Fibroblast of lung (primary cell): ENCODE results near the gene KDM7A. TPM values are rescaled to one million over a fixed set of nuclear protein-coding genes. Genes with fewer than 3 reads are reported as not detected.

Experiments used
- DNase-seq, 2 donors: peaks; one replicate each; pipeline versions ENCODE4 v3.0.0 to v3.0.0-alpha.2; 2010; ENCODE audit warnings: low read depth in 2 of 2
- H2AFZ ChIP-seq: 2 replicates; pipeline ENCODE4 v1.5.1; 2012; ENCODE audit warnings: low read length, control low read depth, inconsistent platforms
- H3K27ac ChIP-seq: 2 replicates; pipeline ENCODE4 v1.5.1; 2011; ENCODE audit warnings: low read length, control low read depth; ENCODE audit not compliant: insufficient read depth
- H3K27me3 ChIP-seq: 2 replicates; pipeline ENCODE4 v1.5.1; 2011; ENCODE audit warnings: mild to moderate bottlenecking, low read length; ENCODE audit not compliant: control insufficient read depth, insufficient read depth
- H3K36me3 ChIP-seq: 2 replicates; pipeline ENCODE4 v1.5.1; 2011; ENCODE audit warnings: low read length; ENCODE audit not compliant: control insufficient read depth, insufficient read depth
- H3K4me1 ChIP-seq: 2 replicates; pipeline ENCODE4 v1.5.1; 2011; ENCODE audit warnings: low read length; ENCODE audit not compliant: control insufficient read depth, insufficient read depth; ENCODE audit errors: extremely low read depth
- H3K4me2 ChIP-seq: 2 replicates; pipeline ENCODE4 v1.5.1; 2011; ENCODE audit warnings: low read length, control low read depth; ENCODE audit not compliant: insufficient read depth; ENCODE audit errors: extremely low read depth
- H3K4me3 ChIP-seq, 4 experiments: fragments of 200-600 bp in 1 of 4; sonication (generic) in 1 of 4; replicated peaks in 1 of 4; 2 replicates each; pipeline ENCODE4 v1.5.1; 2011 to 2016; ENCODE audit warnings: low read length in 4 of 4, low read depth in 3 of 4, mild to moderate bottlenecking in 3 of 4, control low read depth in 2 of 4, inconsistent platforms in 1 of 4, mixed read lengths in 1 of 4; ENCODE audit not compliant: insufficient read depth in 1 of 4; ENCODE audit errors: control extremely low read depth in 1 of 4
- H3K79me2 ChIP-seq: 2 replicates; pipeline ENCODE4 v1.5.1; 2012; ENCODE audit warnings: mild to moderate bottlenecking, low read length, inconsistent platforms; ENCODE audit not compliant: control insufficient read depth, insufficient read depth
- H3K9ac ChIP-seq: 2 replicates; pipeline ENCODE4 v1.5.1; 2011; ENCODE audit warnings: mild to moderate bottlenecking, low read length, control low read depth; ENCODE audit not compliant: insufficient read depth
- H3K9me3 ChIP-seq: 2 replicates; pipeline ENCODE4 v1.5.1; 2012; ENCODE audit warnings: low read depth, low read length; ENCODE audit not compliant: control insufficient read depth, insufficient read depth
- H4K20me1 ChIP-seq: 2 replicates; pipeline ENCODE4 v1.5.1; 2011; ENCODE audit warnings: low read length; ENCODE audit not compliant: control insufficient read depth, insufficient read depth; ENCODE audit errors: extremely low read depth
- EZH2 ChIP-seq: IDR thresholded peaks from 2 replicates; pipeline ENCODE4 v1.5.1; 2012; ENCODE audit warnings: low read length, control low read depth, mild to moderate bottlenecking; ENCODE audit errors: missing control alignments
- polyA plus RNA-seq, 2 donors: library from polyadenylated mRNA; depleted of rRNA in 1 of 2; stranded (reverse) in 1 of 2; unstranded in 1 of 2; fragments of >200 nt; gene quantifications; 2 replicates each; pipeline ENCODE4 v1.2.1, GENCODE V29; 2011 to 2012; ENCODE audit warnings: missing spikeins in 1 of 2
- total RNA-seq: library from RNA; depleted of rRNA; stranded (reverse); fragments of >200 nt; gene quantifications from 2 replicates; pipeline ENCODE4 v1.2.1, GENCODE V29; 2014
- TF ChIP-seq, protein P1 (sequence below), 2 donors: IDR thresholded peaks in 1 of 2; conservative IDR thresholded peaks in 1 of 2; 1 replicate in 1 of 2; 2 replicates in 1 of 2; pipeline ENCODE4 v1.5.1; 2011 to 2012; ENCODE audit warnings: low read length in 2 of 2, control low read depth in 1 of 2, inconsistent platforms in 1 of 2, low read depth in 1 of 2, mild to moderate bottlenecking in 1 of 2

The KDM7A gene
- total and polyA plus RNA-seq, 2 donors (not counting 1 experiment from before 2014, with no cell fraction given), result 1.9 to 4.8 TPM

- Histone ChIP-seq H3K4me3 (no peak overlapping the region), H3K27ac (no peak overlapping the region), H3K79me2 (no peaks in the 10 kb centered on the region), H4K20me1 (no peaks in the 10 kb centered on the region), H3K4me1 (no peaks in the 10 kb centered on the region), H3K9me3 (no peaks in the 10 kb centered on the region), H2AFZ (no peak overlapping the region), H3K9ac (no peak overlapping the region), H3K4me2 (no peak overlapping the region), H3K27me3 (no peaks in the 10 kb centered on the region), H3K36me3 (no peaks in the 10 kb centered on the region)
- no peak for DNase-seq
- TF ChIP-seq EZH2, result no peak
- TF ChIP-seq, protein P1, sequence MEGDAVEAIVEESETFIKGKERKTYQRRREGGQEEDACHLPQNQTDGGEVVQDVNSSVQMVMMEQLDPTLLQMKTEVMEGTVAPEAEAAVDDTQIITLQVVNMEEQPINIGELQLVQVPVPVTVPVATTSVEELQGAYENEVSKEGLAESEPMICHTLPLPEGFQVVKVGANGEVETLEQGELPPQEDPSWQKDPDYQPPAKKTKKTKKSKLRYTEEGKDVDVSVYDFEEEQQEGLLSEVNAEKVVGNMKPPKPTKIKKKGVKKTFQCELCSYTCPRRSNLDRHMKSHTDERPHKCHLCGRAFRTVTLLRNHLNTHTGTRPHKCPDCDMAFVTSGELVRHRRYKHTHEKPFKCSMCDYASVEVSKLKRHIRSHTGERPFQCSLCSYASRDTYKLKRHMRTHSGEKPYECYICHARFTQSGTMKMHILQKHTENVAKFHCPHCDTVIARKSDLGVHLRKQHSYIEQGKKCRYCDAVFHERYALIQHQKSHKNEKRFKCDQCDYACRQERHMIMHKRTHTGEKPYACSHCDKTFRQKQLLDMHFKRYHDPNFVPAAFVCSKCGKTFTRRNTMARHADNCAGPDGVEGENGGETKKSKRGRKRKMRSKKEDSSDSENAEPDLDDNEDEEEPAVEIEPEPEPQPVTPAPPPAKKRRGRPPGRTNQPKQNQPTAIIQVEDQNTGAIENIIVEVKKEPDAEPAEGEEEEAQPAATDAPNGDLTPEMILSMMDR (conservative IDR thresholded peaks at IDR 0.05 in 1 of 2, IDR thresholded peaks at IDR 0.05 in 1 of 2; ENCODE audit: low read depth in 1 of 2, low read length in 2 of 2), result no peak
These were observed 20.2 kb downstream of the KDM7A start for GRCh38 chr7:140156460-140157080.

DNA sequence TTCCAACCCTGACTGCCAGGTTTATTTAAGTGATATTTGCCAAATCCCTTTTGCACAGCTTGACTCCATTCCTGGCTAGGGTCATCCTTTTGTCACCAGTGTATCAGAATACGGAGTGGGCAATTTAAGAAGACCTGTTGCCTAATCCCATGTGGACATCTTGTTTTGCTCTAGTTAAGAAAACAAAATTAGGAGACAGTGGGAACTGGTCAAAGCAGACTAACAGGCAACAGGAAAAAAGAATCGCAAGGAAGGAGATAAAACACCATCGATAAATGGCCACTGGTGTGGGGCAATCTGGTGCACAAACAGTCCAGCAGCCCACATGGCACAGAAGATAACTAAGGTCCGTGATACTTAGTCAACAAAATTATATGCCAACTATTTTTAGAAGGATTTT is 21.4 kb downstream of the KDM7A start:
- Histone ChIP-seq H3K27me3 (no peaks in the 10 kb centered on the region), H3K4me1 (no peaks in the 10 kb centered on the region), H3K9ac (no peak overlapping the region), H3K27ac (no peak overlapping the region), H2AFZ (no peak overlapping the region), H3K36me3 (no peaks in the 10 kb centered on the region), H3K9me3 (no peaks in the 10 kb centered on the region), H3K4me3 (no peak overlapping the region), H3K79me2 (no peaks in the 10 kb centered on the region), H3K4me2 (no peak overlapping the region), H4K20me1 (no peaks in the 10 kb centered on the region)
- DNase-seq, result no peak
- TF ChIP-seq EZH2, result no peak
- TF ChIP-seq, protein P1 (conservative IDR thresholded peaks at IDR 0.05 in 1 of 2, IDR thresholded peaks at IDR 0.05 in 1 of 2; ENCODE audit: low read depth in 1 of 2, low read length in 2 of 2), result no peak

DNA sequence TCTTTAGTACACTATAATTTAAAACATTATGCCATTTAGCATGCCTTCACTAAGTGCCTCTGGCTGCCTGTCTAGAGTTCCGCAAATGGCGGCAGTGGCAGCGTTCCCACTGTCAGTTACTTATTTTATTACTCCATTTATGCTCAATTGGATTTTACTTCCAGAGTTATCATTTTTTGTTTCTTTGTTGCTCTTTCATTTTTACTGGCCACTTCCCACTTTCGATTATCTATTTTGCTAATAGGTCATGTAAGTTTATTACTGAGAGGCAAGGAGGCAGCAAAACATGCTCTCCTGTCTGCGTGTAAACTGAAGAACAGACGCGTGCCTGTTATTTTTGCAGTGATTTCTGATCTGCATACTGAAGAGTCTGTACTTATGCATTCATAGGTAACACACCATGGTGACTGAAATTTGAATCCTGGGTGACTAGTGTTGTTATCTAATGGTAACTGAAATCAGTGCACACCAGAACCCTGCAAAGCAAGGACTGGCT is 23.1 kb downstream of the KDM7A start:
- no peak overlapping the region for H3K27ac ChIP-seq
- no peaks in the 10 kb centered on the region for H3K27me3 ChIP-seq
- no peaks in the 10 kb centered on the region for H3K9me3 ChIP-seq
- H3K36me3 ChIP-seq, result no peaks in the 10 kb centered on the region
- H3K4me1 ChIP-seq, result no peaks in the 10 kb centered on the region
- no peak for TF ChIP-seq EZH2
- TF ChIP-seq, protein P1 (conservative IDR thresholded peaks at IDR 0.05 in 1 of 2, IDR thresholded peaks at IDR 0.05 in 1 of 2; ENCODE audit: low read depth in 1 of 2, low read length in 2 of 2), result no peak
- no peak overlapping the region for H2AFZ ChIP-seq
- no peak overlapping the region for H3K9ac ChIP-seq
- H3K4me3 ChIP-seq, result no peak overlapping the region
- H3K79me2 ChIP-seq, result no peaks in the 10 kb centered on the region
- no peak overlapping the region for H3K4me2 ChIP-seq
- no peak for DNase-seq
- no peaks in the 10 kb centered on the region for H4K20me1 ChIP-seq
